ENCODE results near the gene OAS3. TPM values are rescaled to one million over a fixed set of nuclear protein-coding genes. Genes with fewer than 3 reads are reported as not detected.

OAS3 gene
- total RNA-seq, 1 donor from 2014 or later = 4.1 TPM

DNA sequence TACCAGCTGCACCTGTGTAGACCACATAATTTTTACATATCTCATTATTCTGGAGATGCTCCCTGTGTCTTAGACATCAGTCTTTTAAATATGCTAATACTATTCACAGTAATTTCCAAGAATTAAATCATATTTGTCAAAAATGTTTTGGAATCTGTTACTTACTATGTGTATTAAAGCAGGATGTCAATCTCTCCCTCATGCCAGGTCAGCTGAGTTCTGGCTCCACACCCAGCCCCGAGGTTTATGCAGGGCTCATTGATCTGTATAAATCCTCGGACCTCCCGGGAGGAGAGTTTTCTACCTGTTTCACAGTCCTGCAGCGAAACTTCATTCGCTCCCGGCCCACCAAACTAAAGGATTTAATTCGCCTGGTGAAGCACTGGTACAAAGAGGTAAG lies 67.9 kb downstream of the OAS3 start:
- ATAC-seq = no peak

DNA sequence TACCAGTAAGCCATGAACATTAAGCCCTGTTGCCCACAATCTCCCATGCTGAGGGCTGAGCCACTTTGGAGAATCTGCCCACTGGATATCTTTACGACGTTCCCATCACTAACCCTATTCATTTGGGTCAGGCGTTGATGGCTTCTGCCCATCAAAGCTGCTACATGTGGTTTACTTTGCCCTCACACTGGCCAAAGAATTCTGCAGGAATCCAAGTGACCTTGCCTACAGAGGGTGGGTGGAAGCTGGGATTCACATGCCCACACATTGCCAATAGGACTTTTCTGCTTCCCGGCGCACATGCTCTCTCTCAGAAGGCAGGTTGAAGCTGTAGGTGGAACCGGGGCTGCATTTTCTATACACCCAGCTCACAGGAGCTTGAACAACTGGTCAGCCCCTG lies 68.4 kb downstream of the OAS3 start:
- ATAC-seq = no peak

More for the DNA sequence above, 67.9 kb downstream of the OAS3 start:
- DNase-seq (ENCODE audit: low spot score) = peak; percentile 21

DNA sequence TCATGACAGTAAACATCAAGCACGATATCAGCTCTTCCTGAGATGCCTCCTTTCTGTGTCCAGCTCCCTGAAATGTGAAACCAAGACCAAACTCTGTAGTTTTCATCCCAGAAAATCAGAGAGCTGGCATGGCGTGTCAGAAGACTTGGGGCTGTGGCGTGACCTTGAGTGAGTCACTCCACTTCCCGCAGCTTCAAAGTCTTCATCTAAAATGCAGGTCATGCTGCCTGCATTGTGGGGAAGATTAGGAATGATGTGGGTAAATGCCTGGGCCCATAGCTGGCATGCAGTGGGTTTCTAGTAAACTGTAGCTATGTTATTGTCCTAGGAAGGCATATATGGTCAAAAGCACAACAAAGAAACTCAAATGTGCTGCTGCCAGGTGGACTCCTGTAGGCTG lies 68.9 kb downstream of the OAS3 start:
- ATAC-seq = no peak
- no peak for DNase-seq (ENCODE audit: low spot score)

More for the DNA sequence above, 68.4 kb downstream of the OAS3 start:
- no peak for DNase-seq (ENCODE audit: low spot score)

DNA sequence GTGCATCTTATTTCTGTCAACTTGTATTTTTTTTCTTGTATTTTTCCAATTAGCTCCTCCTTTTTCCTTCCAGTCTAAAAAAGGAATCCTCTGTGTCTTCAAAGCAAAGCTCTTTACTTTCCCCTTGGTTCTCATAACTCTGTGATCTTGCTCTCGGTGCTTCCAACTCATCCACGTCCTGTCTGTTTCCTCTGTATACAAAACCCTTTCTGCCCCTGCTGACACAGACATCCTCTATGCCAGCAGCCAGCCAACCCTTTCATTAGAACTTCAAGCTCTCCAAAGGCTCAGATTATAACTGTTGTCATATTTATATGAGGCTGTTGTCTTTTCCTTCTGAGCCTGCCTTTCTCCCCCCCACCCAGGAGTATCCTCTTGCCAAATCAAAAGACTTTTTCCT lies 72.4 kb downstream of the OAS3 start:
- ATAC-seq (peak; percentile 37), DNase-seq (ENCODE audit: low spot score) (no peak)

DNA sequence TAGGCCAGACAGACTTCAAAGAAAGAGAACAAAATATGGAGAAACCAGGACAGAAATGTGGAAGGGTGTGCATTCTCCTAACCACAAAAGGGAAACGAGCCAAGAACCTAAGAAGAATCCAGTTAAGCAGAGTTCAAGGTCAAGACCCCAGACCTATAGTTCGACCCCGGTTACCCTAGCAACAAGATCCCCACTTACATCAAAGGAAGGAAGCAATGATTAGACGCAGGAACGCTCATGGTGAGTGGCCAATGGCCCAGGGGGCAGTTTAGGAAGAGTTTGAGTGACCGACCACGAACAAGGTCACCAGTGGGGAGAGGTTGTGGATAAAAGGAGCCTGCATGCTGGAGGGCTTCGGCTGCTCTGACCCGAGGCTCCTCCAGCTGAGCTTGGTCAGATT lies 76.3 kb downstream of the OAS3 start:
- ATAC-seq = no peak
- no peak for DNase-seq (ENCODE audit: low spot score)

DNA sequence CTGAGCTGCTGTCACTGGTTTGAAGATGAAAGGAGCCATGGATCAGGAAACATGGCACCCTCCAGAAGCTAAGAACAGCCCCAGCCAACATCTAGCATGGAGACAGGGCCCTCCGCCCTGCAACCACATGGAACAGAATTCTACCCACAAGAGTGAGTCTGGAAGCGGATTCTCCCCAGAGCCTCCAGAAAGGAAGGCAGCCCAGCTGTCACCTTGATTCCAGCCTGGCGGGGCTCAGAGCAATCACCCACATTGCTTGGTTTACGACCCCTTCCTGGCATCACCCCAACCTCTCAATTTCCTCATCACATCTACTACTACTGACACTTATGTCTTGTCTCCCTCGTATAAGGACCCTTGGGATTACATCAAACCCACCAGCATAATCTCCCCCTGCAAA lies 78.5 kb downstream of the OAS3 start:
- DNase-seq (ENCODE audit: low spot score) (no peak), ATAC-seq (no peak)

DNA sequence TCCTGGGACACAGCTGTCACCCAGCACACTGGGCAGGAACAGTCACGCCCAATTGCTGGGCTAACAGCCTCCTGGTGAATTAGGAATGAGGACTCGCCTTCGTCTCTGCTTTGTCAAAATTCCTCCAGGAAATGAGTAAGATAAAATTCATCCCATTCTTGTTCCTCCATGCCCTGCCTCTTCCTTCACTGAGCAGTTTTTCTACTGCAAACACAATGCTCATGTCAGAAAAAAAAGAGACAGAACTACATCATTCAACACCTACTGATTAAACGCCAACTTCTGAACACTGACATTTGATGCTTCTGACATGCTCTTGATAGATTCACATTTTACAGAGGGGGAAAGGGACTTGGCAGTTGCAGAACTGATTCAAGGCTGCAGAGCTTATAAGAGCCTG lies 80.8 kb downstream of the OAS3 start:
- DNase-seq (ENCODE audit: low spot score) (no peak), ATAC-seq (no peak)

DNA sequence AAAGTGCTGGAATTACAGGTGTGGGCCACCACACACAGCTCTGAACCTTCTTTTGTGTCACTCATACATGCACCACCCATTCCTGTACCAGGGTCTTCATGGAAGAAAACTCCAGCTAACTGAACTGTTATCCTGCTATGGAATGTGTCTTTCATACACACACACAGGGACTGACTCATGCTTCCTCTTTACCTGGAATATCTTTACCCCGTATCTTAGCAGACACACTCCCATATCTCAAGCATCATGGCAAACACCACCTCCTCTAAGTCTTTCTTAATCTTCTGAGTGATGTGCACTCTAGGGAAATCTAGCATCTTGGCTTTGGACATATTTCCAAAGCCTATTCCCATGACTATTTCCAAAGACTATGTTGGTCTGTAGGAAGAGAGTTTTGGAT lies 83.2 kb downstream of the OAS3 start:
- ATAC-seq = no peak
- no peak for DNase-seq (ENCODE audit: low spot score)

Other genes with a start within 250 kb of the OAS3 start
- gene RPH3A, start 146.7 kb upstream of the OAS3 start, total RNA-seq = not detected
- 20.1 TPM for gene OAS1, start 31.5 kb upstream of the OAS3 start, total RNA-seq
- gene OAS2, start 40.0 kb downstream of the OAS3 start, total RNA-seq = 6.4 TPM
- gene DTX1, start 118.3 kb downstream of the OAS3 start, total RNA-seq = 24.5 TPM
- gene RASAL1, start 197.3 kb downstream of the OAS3 start, total RNA-seq = 0.25 TPM
- not detected for gene CFAP73, start 211.2 kb downstream of the OAS3 start, total RNA-seq
- gene DDX54, start 247.0 kb downstream of the OAS3 start, total RNA-seq = 33.5 TPM
- gene RITA1, start 247.2 kb downstream of the OAS3 start, total RNA-seq = 28.4 TPM